ENCODE data around the gene FOXC2. TPM values are rescaled to one million over a fixed set of nuclear protein-coding genes. Genes with fewer than 3 reads are reported as not detected.
A peak's percentile ranks its signal among the peaks of the same experiment; 100 is the strongest.

Gene FOXC2
- total and polyA plus RNA-seq, 2 of the 13 experiments (the other 11 are each of a cell fraction or from before 2014, with no cell fraction given), result not detected

- TF ChIP-seq TRIM24 (CRISPR knock-in tag; IDR thresholded peaks at IDR 0.05) (no peak), SRF (IDR thresholded peaks at IDR 0.05; ENCODE audit: low read depth, low read length) (peak; percentile 77; the same call in 1 of the 2 replicates), ZNF251 (CRISPR knock-in tag; IDR thresholded peaks at IDR 0.05) (no peak), MEIS1 (CRISPR knock-in tag; IDR thresholded peaks at IDR 0.05; ENCODE audit: borderline replicate concordance) (no peak), MAF1 (CRISPR knock-in tag; IDR thresholded peaks at IDR 0.05; ENCODE audit: borderline replicate concordance) (no peak), KLF15 (CRISPR knock-in tag; IDR thresholded peaks at IDR 0.05; ENCODE audit: borderline replicate concordance) (no peak), NFKB2 (CRISPR knock-in tag; IDR thresholded peaks at IDR 0.05; ENCODE audit: borderline replicate concordance) (peak; percentile 83; the same call in 1 of the 2 replicates), ZNF766 (CRISPR knock-in tag; IDR thresholded peaks at IDR 0.05; ENCODE audit: borderline replicate concordance) (peak; percentile 83; the same call in 1 of the 2 replicates), KDM4B (CRISPR knock-in tag; IDR thresholded peaks at IDR 0.05) (no peak), GABPB1 (CRISPR knock-in tag; IDR thresholded peaks at IDR 0.05) (peak; percentile 90), MTF1 (CRISPR knock-in tag; IDR thresholded peaks at IDR 0.05) (0 out of 2 replicates have a peak, but pooled peaks have one; percentile 38), POGK (CRISPR knock-in tag; conservative IDR thresholded peaks at IDR 0.05) (0 out of 2 replicates have a peak, but pooled peaks have one; percentile 58), CSRNP2 (CRISPR knock-in tag; conservative IDR thresholded peaks at IDR 0.05; ENCODE audit: low read depth) (0 out of 2 replicates have a peak, but pooled peaks have one; percentile 47), ZBTB46 (CRISPR knock-in tag; IDR thresholded peaks at IDR 0.05; ENCODE audit: borderline replicate concordance) (no peak), SMAD3 (CRISPR knock-in tag; IDR thresholded peaks at IDR 0.05) (peak; percentile 62; the same call in 1 of the 2 replicates), STAG1 (CRISPR knock-in tag; IDR thresholded peaks at IDR 0.05) (no peak), ATF1 (CRISPR knock-in tag; IDR thresholded peaks at IDR 0.05) (peak; percentile 99), ZNF546 (CRISPR knock-in tag; conservative IDR thresholded peaks at IDR 0.05) (peak; percentile 80; the same call in 1 of the 2 replicates), ZFX (CRISPR knock-in tag; IDR thresholded peaks at IDR 0.05; ENCODE audit: low read depth) (peak; percentile 92), NRL (CRISPR knock-in tag; IDR thresholded peaks at IDR 0.05; ENCODE audit: borderline replicate concordance) (peak; percentile 85), TCF7 (IDR thresholded peaks at IDR 0.05; ENCODE audit: low read depth) (no peak), ZNF143 (CRISPR knock-in tag; IDR thresholded peaks at IDR 0.05) (peak; percentile 68), ZNF12 (CRISPR knock-in tag; IDR thresholded peaks at IDR 0.05) (peak; percentile 55; the same call in 1 of the 2 replicates), ZBTB25 (CRISPR knock-in tag; IDR thresholded peaks at IDR 0.05) (peak; percentile 79), ZBTB7B (CRISPR knock-in tag; IDR thresholded peaks at IDR 0.05) (no peak)
Observed at GRCh38 chr16:86554917-86555703, 11.5 kb upstream of the FOXC2 start, which contains the start of gene MTHFSD (continued).
